ENCODE data around the gene BCS1L.

Gene BCS1L

GRCh38 chr2:218662377-218662776 is 2.9 kb downstream of the BCS1L start:
- no peak for DNase-seq (ENCODE audit: low read depth in 2 of 2)

- DNase-seq (ENCODE audit: low read depth in 2 of 2): no peak
These were observed 3.3 kb downstream of the BCS1L start for GRCh38 chr2:218662827-218663226.

GRCh38 chr2:218663901-218664300 is 4.4 kb downstream of the BCS1L start:
- DNase-seq (ENCODE audit: low read depth in 2 of 2): no peak

- no peak for DNase-seq (ENCODE audit: low read depth in 2 of 2)
These were observed 5.2 kb downstream of the BCS1L start for GRCh38 chr2:218664653-218665052.

GRCh38 chr2:218671097-218671653 is 11.7 kb downstream of the BCS1L start:
- no peak for DNase-seq (ENCODE audit: low read depth in 2 of 2)

GRCh38 chr2:218671654-218672566 is 12.4 kb downstream of the BCS1L start, which contains the start of the genes RNF25 and STK36:
RNF25 (minus strand) TSS chr2:218672002; CDS start chr2:218671970, 32 bp downstream.
STK36 (plus strand) TSS chr2:218672086; CDS start chr2:218672830, 744 bp downstream.
- DNase-seq (ENCODE audit: low read depth in 2 of 2): peak; percentile 76

GRCh38 chr2:218679119-218679518 is 19.6 kb downstream of the BCS1L start:
- DNase-seq (ENCODE audit: low read depth in 2 of 2): no peak

- DNase-seq (ENCODE audit: low read depth in 2 of 2): no peak
These were observed 20.6 kb downstream of the BCS1L start for GRCh38 chr2:218680061-218680460.

- DNase-seq (ENCODE audit: low read depth in 2 of 2): peak; percentile 11 to 24
These were observed 28.0 kb downstream of the BCS1L start for GRCh38 chr2:218687400-218688060.

GRCh38 chr2:218691234-218691633 is 31.8 kb downstream of the BCS1L start:
- no peak for DNase-seq (ENCODE audit: low read depth in 2 of 2)

GRCh38 chr2:218694405-218695145 is 35.1 kb downstream of the BCS1L start:
- no peak for DNase-seq (ENCODE audit: low read depth in 2 of 2)

GRCh38 chr2:218698885-218699284 is 39.4 kb downstream of the BCS1L start:
- DNase-seq (ENCODE audit: low read depth in 2 of 2): no peak

GRCh38 chr2:218701806-218702205 is 42.3 kb downstream of the BCS1L start:
- DNase-seq (ENCODE audit: low read depth in 2 of 2): no peak

- DNase-seq (ENCODE audit: low read depth in 2 of 2): no peak
These were observed 43.9 kb downstream of the BCS1L start for GRCh38 chr2:218703341-218703740.

- no peak for DNase-seq (ENCODE audit: low read depth in 2 of 2)
These were observed 48.6 kb downstream of the BCS1L start for GRCh38 chr2:218708086-218708485.

GRCh38 chr2:218709908-218710307 is 50.4 kb downstream of the BCS1L start:
- no peak for DNase-seq (ENCODE audit: low read depth in 2 of 2)

- no peak for DNase-seq (ENCODE audit: low read depth in 2 of 2)
These were observed 50.8 kb downstream of the BCS1L start for GRCh38 chr2:218710334-218710686.

- peak; percentile 96 to 98 for DNase-seq (ENCODE audit: low read depth in 2 of 2)
These were observed 51.4 kb downstream of the BCS1L start, which contains the start of gene TTLL4 for GRCh38 chr2:218710687-218711549. TTLL4 (plus strand) TSS chr2:218710835; CDS start chr2:218737677, 26,842 bp downstream.

- DNase-seq (ENCODE audit: low read depth in 2 of 2): no peak
These were observed 52.1 kb downstream of the BCS1L start for GRCh38 chr2:218711550-218711929.
